Measurements from ENCODE around the gene ACSBG1.

The ACSBG1 gene

DNA sequence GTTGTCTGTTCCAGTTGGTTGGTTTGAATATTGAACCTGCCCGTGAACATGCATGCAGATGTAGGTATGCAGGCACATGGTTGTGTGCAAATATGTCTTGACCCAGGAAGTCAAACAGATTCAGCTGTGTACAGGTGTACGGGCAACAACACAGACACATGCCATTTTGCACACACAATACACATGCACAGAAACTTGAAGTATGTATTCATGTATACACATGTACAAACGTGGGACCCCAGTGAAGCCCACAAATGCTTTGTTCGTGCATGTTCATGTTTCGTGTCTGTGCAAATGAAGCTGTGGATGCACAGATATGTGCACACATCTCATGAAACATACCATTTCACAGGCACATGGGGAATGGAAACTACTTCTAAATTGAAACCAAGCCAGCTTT is 54.5 kb downstream of the ACSBG1 start:
- peak overlapping the region; percentile 10 for H3K27ac Mint-ChIP-seq
- peaks cover 3% of the 10 kb centered on the region for H3K4me1 Mint-ChIP-seq (ENCODE audit: low read depth)
- H3K36me3 Mint-ChIP-seq (ENCODE audit: low read depth) = no peaks in the 10 kb centered on the region
- no peaks in the 10 kb centered on the region for H3K27me3 Mint-ChIP-seq
- H3K4me3 Mint-ChIP-seq = no peak overlapping the region
- no peaks in the 10 kb centered on the region for H3K9me3 Mint-ChIP-seq

DNA sequence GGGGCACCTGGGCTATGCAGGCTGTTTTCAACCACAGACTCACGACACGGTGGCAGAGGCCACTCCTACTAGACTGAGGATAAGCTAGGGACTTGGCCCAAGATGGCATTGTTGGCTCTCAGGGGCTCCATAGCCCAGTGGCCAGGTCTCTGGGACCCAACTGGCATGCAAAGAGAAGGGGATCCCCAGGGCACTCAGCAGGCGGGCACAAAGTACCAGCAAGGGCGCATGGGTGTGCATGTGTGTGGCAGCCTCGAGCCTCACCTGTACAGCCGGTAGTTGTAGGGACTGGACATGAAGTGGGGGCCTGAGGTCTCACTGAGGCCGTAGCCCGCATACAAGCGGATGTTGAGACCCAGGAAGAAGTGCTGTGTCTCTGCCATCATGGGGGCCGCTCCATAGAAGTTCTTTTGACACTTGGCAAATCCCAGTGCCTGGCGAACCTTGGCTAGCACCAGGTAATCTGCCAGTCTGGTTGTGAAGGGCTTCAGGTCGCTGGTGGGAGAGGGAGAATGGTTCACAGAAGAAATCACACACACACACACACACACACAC is 55.0 kb downstream of the ACSBG1 start:
- Mint-ChIP-seq H3K4me3 (no peak overlapping the region), H3K27ac (no peak overlapping the region), H3K36me3 (ENCODE audit: low read depth) (no peaks in the 10 kb centered on the region), H3K4me1 (ENCODE audit: low read depth) (peaks cover 8% of the 10 kb centered on the region), H3K9me3 (no peaks in the 10 kb centered on the region), H3K27me3 (no peaks in the 10 kb centered on the region)

DNA sequence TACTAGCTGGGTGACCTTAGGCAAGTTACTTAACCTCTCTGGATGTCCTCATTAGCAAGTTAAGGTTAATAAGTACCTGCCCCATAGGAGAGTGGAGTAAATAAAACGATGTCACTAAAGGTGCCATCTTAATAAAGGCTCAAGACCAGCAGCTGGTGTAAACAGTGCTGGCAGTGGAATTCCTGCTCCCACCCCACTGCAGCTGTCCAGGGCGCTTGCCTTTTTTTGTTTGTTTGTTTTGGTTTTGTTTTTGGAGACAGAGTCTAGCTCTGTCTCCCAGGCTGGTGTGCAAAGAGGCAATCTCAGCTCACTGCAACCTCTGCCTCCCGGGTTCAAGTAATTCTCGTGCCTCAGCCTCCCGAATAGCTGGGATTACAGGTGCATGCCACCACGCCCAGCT is 56.3 kb downstream of the ACSBG1 start:
- H3K27me3 Mint-ChIP-seq = no peaks in the 10 kb centered on the region
- peaks cover 8% of the 10 kb centered on the region for H3K36me3 Mint-ChIP-seq (ENCODE audit: low read depth)
- H3K4me1 Mint-ChIP-seq (ENCODE audit: low read depth) = peaks cover 20% of the 10 kb centered on the region
- H3K27ac Mint-ChIP-seq = no peak overlapping the region
- no peak overlapping the region for H3K4me3 Mint-ChIP-seq
- H3K9me3 Mint-ChIP-seq = no peaks in the 10 kb centered on the region

DNA sequence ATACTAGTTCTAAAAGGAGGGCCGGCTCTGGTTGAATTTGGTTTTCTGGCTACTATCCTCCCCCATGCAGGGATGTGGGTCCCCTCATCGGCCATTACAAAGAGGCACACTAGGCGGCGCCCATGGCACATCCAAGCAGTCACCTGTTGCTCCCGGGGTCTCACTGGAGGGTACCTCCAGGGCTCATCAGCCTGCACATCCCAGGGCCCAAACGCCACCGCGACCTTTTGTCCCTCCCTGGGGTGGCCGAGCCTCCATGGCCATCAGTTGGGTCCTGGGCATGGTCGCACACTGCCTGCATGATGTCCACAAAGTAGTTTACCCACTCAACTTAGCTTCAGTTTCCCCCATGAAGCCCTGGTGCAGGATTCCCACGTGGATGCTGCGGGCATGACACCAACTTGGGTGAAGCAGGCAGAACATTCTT is 56.9 kb downstream of the ACSBG1 start:
- Mint-ChIP-seq H3K9me3 (no peaks in the 10 kb centered on the region), H3K4me3 (no peak overlapping the region), H3K36me3 (ENCODE audit: low read depth) (peaks cover 13% of the 10 kb centered on the region), H3K4me1 (ENCODE audit: low read depth) (peaks cover 24% of the 10 kb centered on the region), H3K27me3 (no peaks in the 10 kb centered on the region), H3K27ac (no peak overlapping the region)

DNA sequence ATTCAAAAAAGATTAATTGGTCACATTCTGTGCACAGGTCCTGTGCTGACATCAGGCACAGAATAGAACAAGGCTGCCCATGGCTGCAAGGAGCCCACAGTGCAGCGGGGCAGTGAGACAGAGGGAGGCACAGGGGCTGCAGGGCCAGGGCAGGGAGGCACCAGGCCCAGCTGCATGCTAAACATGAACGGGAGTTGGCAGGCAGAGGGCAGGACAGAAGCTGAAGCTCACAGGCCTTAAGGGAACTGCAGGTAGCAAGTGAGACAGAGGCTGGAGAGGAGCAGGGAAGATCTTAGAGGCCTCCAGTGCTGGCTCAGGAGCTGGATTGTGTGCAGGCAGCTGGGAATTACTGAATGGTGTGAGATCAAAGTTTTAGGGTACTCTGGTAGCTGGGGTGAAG is 59.0 kb downstream of the ACSBG1 start:
- Mint-ChIP-seq H3K27ac (no peak overlapping the region), H3K36me3 (ENCODE audit: low read depth) (peaks cover 32% of the 10 kb centered on the region), H3K9me3 (no peaks in the 10 kb centered on the region), H3K4me3 (no peak overlapping the region), H3K4me1 (ENCODE audit: low read depth) (peaks cover 30% of the 10 kb centered on the region), H3K27me3 (no peaks in the 10 kb centered on the region)

DNA sequence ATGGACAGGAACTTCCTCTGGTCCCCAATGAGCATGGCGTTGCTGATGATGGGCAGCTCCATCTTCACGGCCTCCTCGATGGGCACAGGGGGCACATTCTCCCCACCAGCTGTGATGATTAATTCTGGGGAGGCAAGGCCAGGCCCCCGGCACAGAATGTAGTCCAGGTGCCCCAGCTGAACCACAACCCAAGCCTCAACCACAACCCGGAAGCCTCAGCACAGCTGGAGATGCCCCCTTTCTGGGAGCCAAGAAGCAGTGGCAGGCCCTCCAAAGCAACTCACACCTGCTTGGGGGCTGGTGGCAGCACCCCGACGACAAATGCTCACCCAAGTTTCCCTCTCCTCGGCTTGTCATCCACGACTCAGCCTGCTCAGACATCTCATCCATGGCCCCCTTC is 60.0 kb downstream of the ACSBG1 start:
- Mint-ChIP-seq H3K27me3 (no peaks in the 10 kb centered on the region), H3K9me3 (no peaks in the 10 kb centered on the region), H3K4me1 (ENCODE audit: low read depth) (peaks cover 34% of the 10 kb centered on the region), H3K27ac (no peak overlapping the region), H3K36me3 (ENCODE audit: low read depth) (peaks cover 40% of the 10 kb centered on the region), H3K4me3 (no peak overlapping the region)

DNA sequence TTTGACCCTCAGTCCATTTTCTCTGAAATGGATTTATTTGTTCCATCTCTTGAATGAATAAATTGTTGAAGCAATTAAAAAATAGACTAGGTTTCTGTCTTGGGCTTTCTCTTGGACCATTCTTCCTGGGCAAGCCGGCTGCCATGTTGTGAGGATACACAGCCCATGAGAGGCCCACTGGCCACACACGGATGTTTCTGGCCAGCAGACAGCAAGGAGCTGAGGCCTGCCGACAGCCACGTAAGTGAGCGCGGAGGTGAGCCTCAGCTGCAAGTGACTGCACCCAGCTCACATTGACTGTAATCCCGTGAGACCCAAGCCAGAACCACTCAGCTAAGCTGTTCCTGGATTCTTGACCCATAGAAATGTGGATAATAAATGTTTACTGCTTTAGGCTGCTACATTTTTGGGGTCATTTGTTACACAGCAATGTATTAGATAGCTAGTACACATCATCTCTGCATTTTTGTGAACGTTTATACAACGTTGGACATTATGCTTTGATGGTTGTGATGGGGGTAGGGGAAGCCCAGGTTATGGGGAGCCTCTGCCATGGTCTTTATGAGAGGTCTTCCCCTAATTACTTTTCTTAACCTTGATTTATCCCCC is 62.4 kb downstream of the ACSBG1 start:
- Mint-ChIP-seq H3K36me3 (ENCODE audit: low read depth) (peaks cover 61% of the 10 kb centered on the region), H3K27ac (no peak overlapping the region), H3K4me1 (ENCODE audit: low read depth) (peaks cover 51% of the 10 kb centered on the region), H3K4me3 (no peak overlapping the region), H3K9me3 (no peaks in the 10 kb centered on the region), H3K27me3 (no peaks in the 10 kb centered on the region)

DNA sequence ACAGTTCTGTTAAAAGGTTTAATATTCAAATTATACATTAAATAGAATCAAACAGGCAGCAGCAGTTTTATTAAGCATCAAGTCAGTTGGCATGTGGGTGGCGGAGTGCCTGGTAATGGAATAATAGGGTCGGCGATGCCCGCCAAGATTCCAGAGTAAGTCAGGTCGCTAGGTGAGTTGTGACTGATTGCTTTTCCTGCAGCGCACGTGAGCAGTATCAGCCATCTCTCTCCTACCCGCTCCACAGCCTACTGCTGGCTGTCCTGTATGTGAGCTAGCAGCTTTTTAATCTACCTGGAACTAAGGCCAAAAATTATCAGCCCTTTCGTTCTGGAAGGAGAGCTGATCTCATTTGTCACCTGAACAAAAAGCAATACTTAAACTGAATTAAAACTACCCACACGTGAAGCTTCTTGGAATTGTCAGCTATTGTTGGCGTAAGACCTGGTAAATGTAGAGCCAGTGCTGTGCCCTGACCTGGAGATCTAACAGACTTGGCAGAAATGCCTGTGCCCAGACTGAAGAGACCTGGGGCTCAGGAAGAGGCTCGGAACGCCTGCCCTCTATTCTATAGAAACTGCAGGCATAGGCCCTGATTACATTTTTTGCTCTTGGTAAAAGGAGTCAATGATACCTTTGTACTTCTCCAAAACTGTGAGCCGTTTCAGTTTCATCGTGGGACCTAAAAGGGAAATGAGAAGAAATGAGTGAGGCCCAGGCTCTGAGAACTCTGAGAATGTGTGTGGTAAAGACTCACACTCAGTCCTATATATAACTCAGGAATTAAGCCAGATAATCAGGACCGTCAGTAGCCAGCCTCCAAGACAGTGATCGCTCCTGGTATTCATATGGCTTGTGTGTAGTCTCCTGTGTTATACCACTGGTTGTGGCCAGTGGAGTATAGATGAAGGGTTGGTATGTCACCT is 63.3 kb downstream of the ACSBG1 start:
- no peaks in the 10 kb centered on the region for H3K9me3 Mint-ChIP-seq
- H3K4me1 Mint-ChIP-seq (ENCODE audit: low read depth) = peaks cover 58% of the 10 kb centered on the region
- H3K27ac Mint-ChIP-seq = peak overlapping the region; percentile 36
- H3K27me3 Mint-ChIP-seq = no peaks in the 10 kb centered on the region
- no peak overlapping the region for H3K4me3 Mint-ChIP-seq
- peaks cover 68% of the 10 kb centered on the region for H3K36me3 Mint-ChIP-seq (ENCODE audit: low read depth)

DNA sequence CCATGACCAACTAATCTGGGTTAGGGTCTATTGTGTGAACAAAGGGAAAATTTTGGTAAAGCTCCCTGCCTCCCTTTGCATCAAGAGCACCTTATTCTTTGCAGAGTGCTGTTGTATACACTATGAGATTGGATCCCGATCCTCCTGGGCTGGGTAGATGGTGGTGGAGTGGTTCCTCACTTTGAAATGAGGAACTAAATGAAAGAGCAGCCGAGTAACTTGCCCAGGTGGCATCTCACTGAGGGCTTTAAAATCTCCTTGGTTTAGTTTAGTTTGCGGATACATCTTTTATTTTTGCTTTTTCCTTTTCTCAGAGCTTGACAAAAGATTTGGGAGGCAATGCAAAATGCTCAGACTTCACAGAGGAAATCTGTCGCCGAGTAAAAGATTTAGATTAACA is 65.8 kb downstream of the ACSBG1 start:
- Mint-ChIP-seq H3K36me3 (ENCODE audit: low read depth) (peaks cover 86% of the 10 kb centered on the region), H3K4me1 (ENCODE audit: low read depth) (peaks cover 42% of the 10 kb centered on the region), H3K4me3 (no peak overlapping the region)

DNA sequence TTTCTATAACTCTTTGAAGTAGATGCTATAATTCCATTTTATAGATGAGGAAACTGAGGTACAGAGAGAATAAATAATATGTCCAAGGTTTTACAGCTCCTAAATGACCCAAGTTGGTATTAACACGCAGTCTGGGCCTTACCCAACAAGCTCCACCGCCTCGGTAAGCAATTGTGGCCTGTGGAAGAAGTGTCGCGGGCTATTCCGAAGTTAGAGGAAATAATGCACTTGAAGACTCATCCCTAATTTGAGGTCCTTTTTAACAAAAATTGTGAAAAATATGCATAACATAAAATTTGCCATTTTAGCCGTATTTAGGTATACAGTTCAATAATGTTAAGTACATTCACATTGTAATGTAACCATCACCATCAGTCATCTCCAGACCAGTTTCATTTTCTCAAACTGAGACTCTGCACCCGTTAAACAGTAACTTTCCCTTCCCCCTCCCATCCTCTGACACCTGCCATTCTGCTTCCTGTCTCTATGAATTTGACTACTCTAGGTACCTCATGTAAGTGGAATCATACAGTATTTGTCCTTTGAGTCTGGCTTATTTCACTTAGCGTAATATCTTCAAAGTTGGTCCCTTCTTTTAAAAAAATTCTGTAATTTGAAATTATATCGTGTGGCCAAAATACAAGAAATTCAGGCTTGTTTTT is 67.0 kb downstream of the ACSBG1 start:
- peak overlapping the region; percentile 24 for H3K4me3 Mint-ChIP-seq
- H3K27ac Mint-ChIP-seq = peak overlapping the region; percentile 30
- peaks cover 83% of the 10 kb centered on the region for H3K36me3 Mint-ChIP-seq (ENCODE audit: low read depth)
- no peaks in the 10 kb centered on the region for H3K27me3 Mint-ChIP-seq
- H3K4me1 Mint-ChIP-seq (ENCODE audit: low read depth) = peaks cover 34% of the 10 kb centered on the region
- no peaks in the 10 kb centered on the region for H3K9me3 Mint-ChIP-seq

More for the DNA sequence above, 65.8 kb downstream of the ACSBG1 start:
- H3K9me3 Mint-ChIP-seq = no peaks in the 10 kb centered on the region
- no peaks in the 10 kb centered on the region for H3K27me3 Mint-ChIP-seq
- H3K27ac Mint-ChIP-seq = no peak overlapping the region

DNA sequence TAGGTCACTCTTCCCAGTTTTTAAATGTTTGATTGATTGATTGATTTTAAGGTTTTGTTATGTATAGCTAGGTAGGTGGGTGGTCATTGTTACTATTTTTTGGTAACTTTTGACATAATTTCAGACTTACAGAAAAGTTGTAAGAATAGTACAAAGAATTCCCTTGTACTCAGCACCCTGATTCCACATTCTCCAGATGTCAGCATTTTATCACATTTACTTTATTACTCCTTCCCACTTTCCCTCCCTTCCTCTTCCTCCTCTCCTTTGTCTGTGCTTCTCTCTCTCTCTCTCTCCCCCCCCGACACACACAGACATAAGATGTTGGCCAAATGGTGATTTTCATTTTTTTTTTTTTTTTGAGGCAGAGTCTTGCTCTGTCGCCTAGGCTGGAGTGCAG is 70.4 kb downstream of the ACSBG1 start:
- H3K36me3 Mint-ChIP-seq (ENCODE audit: low read depth) = peaks cover 73% of the 10 kb centered on the region

DNA sequence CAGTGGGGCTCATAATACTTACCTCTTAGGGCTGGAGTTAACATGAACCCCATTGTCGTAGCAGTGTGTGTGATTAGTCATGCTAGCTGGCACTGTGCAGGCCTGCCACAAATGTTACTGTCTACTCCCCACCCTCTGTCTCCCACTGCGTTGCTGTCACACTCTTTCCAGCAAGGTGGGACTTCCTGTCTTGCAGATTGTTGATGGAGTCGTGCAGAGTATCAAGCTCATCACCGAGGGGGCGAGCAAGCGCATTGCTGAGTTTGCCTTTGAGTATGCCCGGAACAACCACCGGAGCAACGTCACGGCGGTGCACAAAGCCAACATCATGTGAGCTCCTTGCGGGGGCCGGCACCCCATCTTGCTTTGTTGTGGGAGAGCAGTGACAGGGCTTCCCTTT is 72.3 kb downstream of the ACSBG1 start:
- Mint-ChIP-seq H3K9me3 (no peaks in the 10 kb centered on the region), H3K27me3 (no peaks in the 10 kb centered on the region), H3K4me1 (ENCODE audit: low read depth) (peaks cover 17% of the 10 kb centered on the region), H3K27ac (peak overlapping the region; percentile 36), H3K36me3 (ENCODE audit: low read depth) (peaks cover 69% of the 10 kb centered on the region), H3K4me3 (peak overlapping the region; percentile 17)

More for the DNA sequence above, 70.4 kb downstream of the ACSBG1 start:
- no peak overlapping the region for H3K4me3 Mint-ChIP-seq
- H3K27ac Mint-ChIP-seq = peak overlapping the region; percentile 9
- peaks cover 32% of the 10 kb centered on the region for H3K4me1 Mint-ChIP-seq (ENCODE audit: low read depth)
- no peaks in the 10 kb centered on the region for H3K27me3 Mint-ChIP-seq
- H3K9me3 Mint-ChIP-seq = no peaks in the 10 kb centered on the region

DNA sequence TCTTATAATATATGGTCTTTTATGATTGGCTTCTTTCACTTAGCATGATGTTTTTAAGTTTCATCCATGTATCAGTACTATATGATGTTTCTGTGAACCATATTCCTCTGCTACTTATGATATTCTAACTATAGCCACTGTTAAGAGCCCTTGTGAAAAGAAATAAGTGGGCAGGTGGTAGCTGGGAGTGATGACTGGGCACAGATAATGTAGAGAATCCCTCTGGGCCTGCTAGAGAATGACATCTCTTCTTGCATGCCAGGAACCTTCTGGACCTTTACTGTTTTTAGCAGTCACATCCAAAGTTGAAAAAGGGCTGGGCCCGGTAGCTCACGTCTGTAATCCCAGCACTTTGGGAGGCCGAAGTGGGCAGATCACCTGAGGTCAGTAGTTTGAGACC is 75.0 kb downstream of the ACSBG1 start:
- Mint-ChIP-seq H3K4me3 (no peak overlapping the region), H3K27me3 (no peaks in the 10 kb centered on the region), H3K4me1 (ENCODE audit: low read depth) (peaks cover 9% of the 10 kb centered on the region), H3K27ac (no peak overlapping the region), H3K36me3 (ENCODE audit: low read depth) (peaks cover 57% of the 10 kb centered on the region), H3K9me3 (no peaks in the 10 kb centered on the region)

DNA sequence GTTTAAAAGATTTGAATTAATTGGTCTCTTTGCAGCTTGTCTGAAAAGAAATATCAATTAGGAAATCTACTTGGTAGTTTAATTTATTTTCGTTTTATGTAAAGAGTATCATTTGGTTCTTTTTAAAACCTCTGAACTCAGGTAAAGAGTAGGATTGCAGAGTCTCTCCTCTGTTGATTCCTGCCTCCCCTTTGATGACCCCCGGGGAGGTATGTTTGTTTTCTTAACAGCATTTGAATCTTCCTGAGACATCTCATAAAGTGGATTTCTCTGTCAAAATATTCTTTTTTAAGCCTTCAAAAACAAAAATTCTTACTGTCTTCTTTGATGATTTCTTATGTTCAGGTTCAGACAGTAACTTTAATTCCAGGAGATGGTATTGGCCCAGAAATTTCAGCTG is 77.2 kb downstream of the ACSBG1 start:
- Mint-ChIP-seq H3K4me1 (ENCODE audit: low read depth) (peaks cover 19% of the 10 kb centered on the region), H3K9me3 (no peaks in the 10 kb centered on the region), H3K4me3 (no peak overlapping the region), H3K27me3 (no peaks in the 10 kb centered on the region), H3K36me3 (ENCODE audit: low read depth) (peaks cover 53% of the 10 kb centered on the region), H3K27ac (no peak overlapping the region)

DNA sequence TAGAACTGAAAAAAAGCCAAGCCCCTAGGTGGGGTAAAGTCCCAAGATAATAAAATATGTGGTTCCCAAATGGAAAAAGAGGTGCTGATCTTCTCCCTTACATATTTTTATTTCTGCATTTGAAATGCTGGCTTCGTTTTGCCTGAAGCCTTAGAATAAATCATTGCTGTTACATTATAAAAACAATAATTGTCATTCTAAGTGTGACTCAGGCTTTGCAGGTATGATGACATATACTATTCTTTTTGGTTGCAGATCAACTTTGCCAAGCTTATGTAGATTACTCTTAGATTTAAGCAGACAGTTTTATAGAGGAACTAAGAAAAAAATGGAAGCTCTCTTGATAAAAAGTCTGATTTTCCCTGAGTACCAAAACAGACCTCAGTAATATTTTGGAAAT is 77.7 kb downstream of the ACSBG1 start:
- H3K36me3 Mint-ChIP-seq (ENCODE audit: low read depth) = peaks cover 47% of the 10 kb centered on the region

More for the DNA sequence above, 77.7 kb downstream of the ACSBG1 start:
- no peak overlapping the region for H3K27ac Mint-ChIP-seq
- H3K9me3 Mint-ChIP-seq = no peaks in the 10 kb centered on the region
- no peaks in the 10 kb centered on the region for H3K27me3 Mint-ChIP-seq
- H3K4me3 Mint-ChIP-seq = no peak overlapping the region
- H3K4me1 Mint-ChIP-seq (ENCODE audit: low read depth) = peaks cover 14% of the 10 kb centered on the region
